Esophagus (tissue), 2 donors: ENCODE data around the gene TXNRD3. TPM values are rescaled to one million over a fixed set of nuclear protein-coding genes. Genes with fewer than 3 reads are reported as not detected.
"Not testable (repeated sequence)": the region's sequence is repeated elsewhere in the genome, so short reads cannot be mapped to it uniquely, and the experiment has no call there.

Source experiments
- H3K27ac ChIP-seq, 2 donors: one replicate each; pipeline ENCODE4 v1.5.1; 2013; ENCODE audit warnings: low read depth in 2 of 2, mild to moderate bottlenecking in 2 of 2, inconsistent platforms in 1 of 2, low read length in 1 of 2, moderate library complexity in 1 of 2
- H3K27me3 ChIP-seq, 2 donors: one replicate each; pipeline ENCODE4 v1.6.1; 2013; ENCODE audit warnings: low read length in 2 of 2, control low read depth in 1 of 2, mild to moderate bottlenecking in 1 of 2; ENCODE audit not compliant: insufficient read depth in 2 of 2, control insufficient read depth in 1 of 2
- H3K36me3 ChIP-seq, 2 donors: one replicate each; pipeline ENCODE4 v1.6.1; 2013; ENCODE audit warnings: low read length in 1 of 2; ENCODE audit not compliant: control insufficient read depth in 2 of 2, insufficient read depth in 2 of 2
- H3K4me1 ChIP-seq, 2 donors: one replicate each; pipeline ENCODE4 v1.6.1; 2013; ENCODE audit warnings: low read length in 1 of 2; ENCODE audit not compliant: control insufficient read depth in 2 of 2, insufficient read depth in 2 of 2
- H3K4me3 ChIP-seq, 2 donors: one replicate each; pipeline ENCODE4 v1.5.1; 2013; ENCODE audit warnings: low read length in 2 of 2, mild to moderate bottlenecking in 2 of 2, low read depth in 1 of 2, moderate library complexity in 1 of 2
- H3K9me3 ChIP-seq, 2 donors: one replicate each; pipeline ENCODE4 v1.6.1; 2013; ENCODE audit warnings: mild to moderate bottlenecking in 2 of 2, low read depth in 1 of 2, low read length in 1 of 2, moderate library complexity in 1 of 2; ENCODE audit not compliant: control insufficient read depth in 2 of 2, insufficient read depth in 1 of 2
- WGBS, 2 donors: extraction: QIAGEN DNeasy Blood & Tissue Kit; methylation state at CpG; one replicate each; pipeline ENCODE4 v1.1.7; 2013; 5-methylcytosine and 5-hydroxymethylcytosine counted together
- polyA plus RNA-seq, 2 donors: library from polyadenylated mRNA; stranded (reverse); fragments of 200-250 nt; gene quantifications; one replicate each; pipeline ENCODE4 v1.2.3, GENCODE V29; 2013
- donor health status: healthy with polysubstance abuse.
- donor health status: Bipolar disorder and iron deficiency.

TXNRD3 gene
- polyA plus RNA-seq, 2 donors = 4.3 to 5.5 TPM

- no peaks in the 10 kb centered on the region for H3K36me3 ChIP-seq
- no peaks in the 10 kb centered on the region for H3K4me1 ChIP-seq
- no peak overlapping the region for H3K4me3 ChIP-seq
- H3K9me3 ChIP-seq = no peaks in the 10 kb centered on the region
- no peaks in the 10 kb centered on the region for H3K27me3 ChIP-seq
- H3K27ac ChIP-seq = no peak overlapping the region
- 72 to 81% methylated on average over 2 of the region's 2 CpGs for WGBS, 2 donors
Observed at GRCh38 chr3:126649556-126650092, 5.3 kb downstream of the TXNRD3 start.

GRCh38 chr3:126646674-126647073, 8.2 kb downstream of the TXNRD3 start:
- WGBS, 2 donors = 43 to 68% methylated on average over 1 of the region's 1 CpG
- Histone ChIP-seq H3K27ac (no peak overlapping the region), H3K4me3 (no peak overlapping the region), H3K36me3 (no peaks in the 10 kb centered on the region), H3K9me3 (no peaks in the 10 kb centered on the region), H3K4me1 (no peaks in the 10 kb centered on the region), H3K27me3 (no peaks in the 10 kb centered on the region)

GRCh38 chr3:126644615-126645014, 10.3 kb downstream of the TXNRD3 start:
- no peak overlapping the region for H3K4me3 ChIP-seq
- H3K27me3 ChIP-seq = no peaks in the 10 kb centered on the region
- no peaks in the 10 kb centered on the region for H3K9me3 ChIP-seq
- H3K27ac ChIP-seq = no peak overlapping the region
- WGBS, 2 donors = 83 to 86% methylated on average over 2 of the region's 2 CpGs
- H3K4me1 ChIP-seq = no peaks in the 10 kb centered on the region
- no peaks in the 10 kb centered on the region for H3K36me3 ChIP-seq

GRCh38 chr3:126638790-126639189, 16.1 kb downstream of the TXNRD3 start:
- H3K4me1 ChIP-seq = no peaks in the 10 kb centered on the region
- no peaks in the 10 kb centered on the region for H3K9me3 ChIP-seq
- H3K27ac ChIP-seq = no peak overlapping the region
- H3K4me3 ChIP-seq = no peak overlapping the region
- peaks cover 0 to 7% of the 10 kb centered on the region in 2 donors for H3K36me3 ChIP-seq
- H3K27me3 ChIP-seq = no peaks in the 10 kb centered on the region
- whole genome bisulfite sequencing, 2 donors = 86 to 88% methylated on average over 1 of the region's 1 CpG

- H3K36me3 ChIP-seq = peaks cover 0 to 7% of the 10 kb centered on the region in 2 donors
- no peaks in the 10 kb centered on the region for H3K4me1 ChIP-seq
- H3K9me3 ChIP-seq = no peaks in the 10 kb centered on the region
- H3K27me3 ChIP-seq = no peaks in the 10 kb centered on the region
- no peak overlapping the region for H3K4me3 ChIP-seq
- no peak overlapping the region for H3K27ac ChIP-seq
- 93 to 96% methylated on average over 2 of the region's 2 CpGs for WGBS, 2 donors
Observed at GRCh38 chr3:126636436-126636835, 18.5 kb downstream of the TXNRD3 start.

- H3K4me1 ChIP-seq = no peaks in the 10 kb centered on the region
- WGBS, 2 donors = 87 to 88% methylated on average over 5 of the region's 5 CpGs
- no peak overlapping the region for H3K27ac ChIP-seq
- no peak overlapping the region for H3K4me3 ChIP-seq
- H3K36me3 ChIP-seq = peaks cover 0 to 9% of the 10 kb centered on the region in 2 donors
- no peaks in the 10 kb centered on the region for H3K9me3 ChIP-seq
- no peaks in the 10 kb centered on the region for H3K27me3 ChIP-seq
Observed at GRCh38 chr3:126634803-126635202, 20.1 kb downstream of the TXNRD3 start.

- no peaks in the 10 kb centered on the region for H3K4me1 ChIP-seq
- H3K4me3 ChIP-seq = no peak overlapping the region
- no peaks in the 10 kb centered on the region for H3K9me3 ChIP-seq
- H3K36me3 ChIP-seq = peaks cover 0 to 5% of the 10 kb centered on the region in 2 donors
- H3K27ac ChIP-seq = no peak overlapping the region
- no peaks in the 10 kb centered on the region for H3K27me3 ChIP-seq
- WGBS, 2 donors = 91 to 92% methylated on average over 2 of the region's 2 CpGs
Observed at GRCh38 chr3:126630020-126630419, 24.9 kb downstream of the TXNRD3 start.

GRCh38 chr3:126625735-126626134, 29.2 kb downstream of the TXNRD3 start:
- not testable (repeated sequence) for H3K9me3 ChIP-seq, H3K4me3 ChIP-seq, H3K27ac ChIP-seq, H3K27me3 ChIP-seq, H3K4me1 ChIP-seq, H3K36me3 ChIP-seq
- WGBS, 2 donors = 82 to 91% methylated on average over 3 of the region's 3 CpGs

GRCh38 chr3:126622694-126623093, 32.2 kb downstream of the TXNRD3 start:
- Histone ChIP-seq H3K4me3 (no peak overlapping the region), H3K9me3 (no peaks in the 10 kb centered on the region), H3K36me3 (no peaks in the 10 kb centered on the region), H3K4me1 (no peaks in the 10 kb centered on the region), H3K27ac (no peak overlapping the region), H3K27me3 (no peaks in the 10 kb centered on the region)
- 95 to 97% methylated on average over 1 of the region's 1 CpG for WGBS, 2 donors

GRCh38 chr3:126621627-126622345, 33.1 kb downstream of the TXNRD3 start:
- H3K9me3 ChIP-seq = no peaks in the 10 kb centered on the region
- H3K4me3 ChIP-seq = no peak overlapping the region
- H3K27ac ChIP-seq = no peak overlapping the region
- H3K4me1 ChIP-seq = no peaks in the 10 kb centered on the region
- no peaks in the 10 kb centered on the region for H3K36me3 ChIP-seq
- no peaks in the 10 kb centered on the region for H3K27me3 ChIP-seq
- 91 to 93% methylated on average over 2 of the region's 2 CpGs for WGBS, 2 donors
